GM12891 (cell line): ENCODE results near the gene SPOUT1. TPM values are rescaled to one million over a fixed set of nuclear protein-coding genes. Genes with fewer than 3 reads are reported as not detected.
"Not testable (repeated sequence)": the region's sequence is repeated elsewhere in the genome, so short reads cannot be mapped to it uniquely, and the experiment has no call there.

Experiments
- DNase-seq: peaks from one replicate; pipeline ENCODE4 v3.0.0; 2011; ENCODE audit warnings: low spot score; ENCODE audit not compliant: insufficient read length
- FAIRE-seq: peaks from 2 replicates; lab custom pipeline; 2011; peaks lifted over from hg19 to GRCh38; lab: Jason Lieb, UNC
- PAX5 ChIP-seq: IDR thresholded peaks from 2 replicates; pipeline ENCODE4 v1.6.1; 2011; ENCODE audit warnings: low read length, moderate library complexity, mild to moderate bottlenecking; ENCODE audit not compliant: insufficient read depth, severe bottlenecking
- POLR2A ChIP-seq: IDR thresholded peaks from 2 replicates; pipeline ENCODE4 v1.6.1; 2011; ENCODE audit warnings: low read depth, low read length, control low read depth
- POLR2AphosphoS5 ChIP-seq: IDR thresholded peaks from 2 replicates; pipeline ENCODE4 v1.6.1; 2011; ENCODE audit warnings: low read depth, low read length, control low read depth
- POU2F2 ChIP-seq: IDR thresholded peaks from 2 replicates; pipeline ENCODE4 v1.6.1; 2011; ENCODE audit warnings: low read depth, mild to moderate bottlenecking, control low read depth, low read length, moderate library complexity
- SPI1 ChIP-seq: IDR thresholded peaks from 2 replicates; pipeline ENCODE4 v1.6.1; 2011; ENCODE audit warnings: low read depth, low read length, control low read depth
- TAF1 ChIP-seq: IDR thresholded peaks from 2 replicates; pipeline ENCODE4 v1.6.1; 2011; ENCODE audit warnings: low read depth, low read length, control low read depth
- polyA plus RNA-seq: library from polyadenylated mRNA; unstranded; fragments of >200 nt; gene quantifications from one replicate; pipeline ENCODE4 v1.2.1, GENCODE V29; 2012; ENCODE audit warnings: low read depth, missing spikeins, inconsistent platforms; ENCODE audit not compliant: missing spikeins

The SPOUT1 gene
- 28.1 TPM for polyA plus RNA-seq

DNA sequence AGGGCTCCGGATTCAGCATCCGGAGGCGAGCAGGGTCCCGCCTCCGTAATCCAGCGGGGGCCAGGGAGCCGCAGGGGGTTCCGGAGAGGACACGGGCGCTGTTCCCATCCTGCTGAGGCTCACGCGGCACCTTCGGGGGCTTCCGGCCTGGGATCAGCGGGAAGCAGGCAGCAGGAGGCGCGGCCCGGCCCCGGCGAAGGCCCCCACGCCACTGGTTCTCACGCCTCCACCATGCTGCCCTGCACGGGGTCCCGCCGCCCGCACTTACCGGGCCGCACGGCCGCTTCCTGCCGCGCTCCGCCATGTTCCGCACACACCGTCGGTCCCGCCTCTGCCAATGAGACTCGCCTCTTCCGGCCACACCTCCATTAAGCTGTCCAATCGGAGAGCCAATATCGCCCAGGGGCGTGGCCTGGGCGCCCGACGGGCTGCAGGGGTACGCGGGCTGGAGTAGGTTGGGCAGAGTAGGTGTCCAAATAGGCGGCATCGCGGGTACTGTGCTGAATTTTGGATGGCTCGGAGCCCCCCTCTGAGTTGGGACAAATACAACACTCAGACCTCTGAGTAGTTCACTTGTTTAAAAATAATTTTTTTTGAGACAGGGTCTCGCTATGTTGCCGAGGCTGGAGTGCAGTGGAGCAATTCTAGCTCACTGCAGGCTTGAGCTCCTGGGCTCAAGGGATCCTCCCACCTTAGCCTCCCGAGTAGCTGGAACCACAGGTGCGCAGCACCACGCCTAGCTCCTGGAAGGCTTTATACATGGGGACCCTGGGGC, at the start of gene SPOUT1:
TSS of gene SPOUT1 (minus strand) at position 318 of the 775 bp plus-strand sequence. CDS start at position 304, 14 bp downstream.
- DNase-seq (peak; percentile 99), FAIRE-seq (peak; percentile 99)
- TF ChIP-seq SPI1 (no peak), TAF1 (peak; percentile 76), POLR2AphosphoS5 (peak; percentile 89), POU2F2 (no peak), POLR2A (peak; percentile 87)

GRCh38 chr9:128877852-128878251, 48.3 kb upstream of the SPOUT1 start:
- no peak for DNase-seq
- FAIRE-seq = no peak
- TF ChIP-seq POLR2AphosphoS5 (no peak), TAF1 (no peak), PAX5 (no peak), POLR2A (no peak), SPI1 (no peak), POU2F2 (no peak)

DNA sequence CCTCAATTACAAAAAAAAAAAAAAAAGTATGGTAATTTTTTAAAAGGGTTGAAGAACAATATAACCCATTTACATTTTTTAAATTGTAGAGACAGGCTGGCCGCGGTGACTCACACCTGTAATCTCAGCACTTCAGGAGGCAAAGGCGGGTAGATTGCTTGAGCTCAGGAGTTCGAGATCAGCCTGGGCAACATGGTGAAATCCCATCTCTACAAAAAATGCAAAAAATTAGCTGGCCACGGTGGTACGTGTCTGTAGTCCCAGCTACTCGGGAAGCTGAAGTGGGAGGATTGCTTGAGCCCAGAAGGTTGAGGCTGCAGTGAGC, 41.3 kb upstream of the SPOUT1 start:
- not testable (repeated sequence) for FAIRE-seq, DNase-seq

DNA sequence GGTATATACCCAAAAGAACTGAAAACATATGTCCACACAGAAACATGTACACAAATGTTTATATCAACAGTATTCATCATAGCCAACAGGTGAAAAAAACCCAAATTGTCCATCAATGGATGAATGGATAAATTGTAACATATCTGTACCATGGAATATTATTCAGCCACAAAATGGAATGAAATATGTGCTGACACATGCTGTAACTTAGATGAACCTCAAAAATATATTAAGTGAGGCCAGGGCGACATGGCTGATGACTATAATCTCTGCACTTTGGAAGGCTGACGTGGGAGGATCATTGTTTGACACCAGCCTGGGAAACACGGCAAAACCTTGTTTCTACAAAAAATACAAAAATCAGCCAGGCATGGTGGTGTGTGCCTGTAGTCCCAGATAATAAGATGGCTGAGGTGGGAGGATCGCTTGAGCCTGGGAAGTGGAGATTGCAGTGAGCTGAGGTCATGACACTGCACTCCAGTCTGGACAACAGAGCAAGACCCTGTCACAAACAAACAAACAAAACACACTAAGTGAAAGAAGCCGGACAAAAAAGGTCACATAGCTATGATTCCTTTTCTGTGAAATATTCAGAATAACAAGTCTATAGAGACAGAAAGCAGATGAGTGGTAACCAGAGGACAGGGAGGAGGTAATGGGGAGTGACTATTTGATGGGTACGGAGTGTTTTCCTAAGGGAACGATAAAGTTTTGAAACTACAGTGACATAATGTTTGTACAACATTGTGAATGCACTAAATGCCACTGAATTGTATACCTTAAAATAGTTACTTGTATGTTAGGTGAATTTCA, 40.7 kb upstream of the SPOUT1 start:
- no peak for DNase-seq
- no peak for FAIRE-seq
- TF ChIP-seq SPI1 = no peak
- no peak for TF ChIP-seq TAF1
- no peak for TF ChIP-seq POLR2A
- TF ChIP-seq PAX5 = no peak
- no peak for TF ChIP-seq POU2F2
- no peak for TF ChIP-seq POLR2AphosphoS5

DNA sequence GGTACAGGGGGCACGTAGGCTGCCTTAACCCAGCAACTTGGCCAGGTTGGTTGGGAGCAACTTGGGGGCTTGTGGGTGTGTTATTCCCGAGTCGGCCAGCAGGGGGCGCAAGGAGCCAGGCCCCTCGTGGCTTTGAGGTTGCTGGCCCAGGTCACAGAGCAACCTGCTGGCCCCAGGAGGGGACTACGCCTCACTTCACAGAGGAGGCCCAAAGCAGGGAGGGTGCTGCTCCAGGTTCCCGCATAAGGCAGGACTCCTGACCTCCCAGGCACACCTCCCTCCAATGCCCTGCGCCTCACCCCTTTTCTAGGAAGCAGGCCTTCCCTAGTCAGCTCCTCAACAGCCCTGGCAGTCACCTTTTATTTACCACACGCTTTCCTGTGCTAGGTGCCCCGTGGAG, 34.1 kb upstream of the SPOUT1 start:
- FAIRE-seq (peak; percentile 72), DNase-seq (peak; percentile 76)
- TF ChIP-seq TAF1 = no peak
- TF ChIP-seq PAX5 = no peak
- no peak for TF ChIP-seq POU2F2
- TF ChIP-seq POLR2A = no peak
- no peak for TF ChIP-seq POLR2AphosphoS5
- no peak for TF ChIP-seq SPI1

- DNase-seq (no peak), FAIRE-seq (no peak)
- TF ChIP-seq TAF1 (no peak), POLR2AphosphoS5 (no peak), POLR2A (no peak), SPI1 (no peak), PAX5 (no peak), POU2F2 (no peak)
These were observed 32.8 kb upstream of the SPOUT1 start for GRCh38 chr9:128862401-128862851.

DNA sequence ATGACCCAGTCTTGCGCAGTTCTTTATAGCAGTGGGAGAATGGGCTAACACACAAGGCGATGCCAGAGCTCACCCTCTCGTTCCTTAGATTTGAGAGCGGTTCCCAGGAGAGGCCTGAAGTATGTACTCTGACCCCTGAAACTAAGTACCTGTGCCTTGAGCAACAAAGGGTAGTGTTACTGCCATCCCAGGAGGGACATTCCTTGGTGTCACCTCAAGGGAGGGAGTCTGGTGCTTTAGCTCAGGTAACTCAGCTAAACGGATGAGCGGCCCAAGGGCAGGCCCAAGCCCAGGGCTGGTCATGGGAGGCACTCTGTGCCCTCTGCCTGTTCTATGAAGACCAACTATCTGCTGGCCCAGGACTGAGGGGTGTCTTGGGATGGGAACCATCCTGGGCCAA, 31.9 kb upstream of the SPOUT1 start:
- no peak for TF ChIP-seq POLR2A
- no peak for TF ChIP-seq TAF1
- no peak for TF ChIP-seq PAX5
- no peak for TF ChIP-seq POU2F2
- no peak for TF ChIP-seq POLR2AphosphoS5
- TF ChIP-seq SPI1 = no peak
- DNase-seq (no peak), FAIRE-seq (no peak)

DNA sequence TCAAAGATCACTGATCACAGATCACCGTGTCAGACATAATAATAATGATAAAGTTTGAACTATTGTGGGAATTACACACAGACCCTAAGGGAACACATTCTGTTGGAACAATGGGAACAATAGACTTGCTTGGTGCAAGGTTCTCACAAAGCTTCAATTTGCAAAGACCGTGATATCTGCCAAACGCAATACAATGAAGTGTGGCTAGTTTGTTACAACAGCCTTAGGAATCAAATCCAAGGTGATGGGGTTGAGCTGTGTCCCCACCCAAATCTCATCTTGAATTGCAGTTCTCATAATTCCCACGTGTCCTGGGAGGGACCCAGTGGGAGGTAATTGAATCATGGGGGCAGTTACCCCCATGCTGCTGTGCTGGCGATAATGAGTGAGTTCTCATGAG, 31.3 kb upstream of the SPOUT1 start:
- DNase-seq (no peak), FAIRE-seq (no peak)
- no peak for TF ChIP-seq PAX5
- TF ChIP-seq POLR2A = no peak
- TF ChIP-seq SPI1 = no peak
- no peak for TF ChIP-seq POU2F2
- TF ChIP-seq POLR2AphosphoS5 = no peak
- no peak for TF ChIP-seq TAF1

DNA sequence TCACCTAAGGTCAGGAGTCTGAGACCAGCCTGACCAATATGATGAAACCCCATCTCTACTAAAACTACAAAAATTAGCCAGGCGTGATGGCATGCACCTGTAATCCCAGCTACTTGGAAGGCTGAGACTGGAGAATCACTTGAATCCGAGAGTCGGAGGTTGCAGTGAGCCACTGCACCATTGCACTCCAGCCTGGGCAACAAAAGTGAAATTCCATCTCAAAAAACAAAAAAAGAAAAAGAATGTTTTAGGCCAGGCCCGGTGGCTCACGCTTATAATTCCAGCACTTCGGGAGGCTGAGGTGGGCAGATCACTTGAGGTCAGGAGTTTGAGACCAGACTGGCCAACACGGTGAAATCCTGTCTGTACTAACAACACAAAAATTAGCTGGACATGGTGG, 28.9 kb upstream of the SPOUT1 start:
- DNase-seq, FAIRE-seq: not testable (repeated sequence)

GRCh38 chr9:128854454-128854853, 24.9 kb upstream of the SPOUT1 start:
- not testable (repeated sequence) for FAIRE-seq, DNase-seq

- not testable (repeated sequence) for FAIRE-seq, DNase-seq
These were observed 23.1 kb upstream of the SPOUT1 start for GRCh38 chr9:128852646-128853045.

DNA sequence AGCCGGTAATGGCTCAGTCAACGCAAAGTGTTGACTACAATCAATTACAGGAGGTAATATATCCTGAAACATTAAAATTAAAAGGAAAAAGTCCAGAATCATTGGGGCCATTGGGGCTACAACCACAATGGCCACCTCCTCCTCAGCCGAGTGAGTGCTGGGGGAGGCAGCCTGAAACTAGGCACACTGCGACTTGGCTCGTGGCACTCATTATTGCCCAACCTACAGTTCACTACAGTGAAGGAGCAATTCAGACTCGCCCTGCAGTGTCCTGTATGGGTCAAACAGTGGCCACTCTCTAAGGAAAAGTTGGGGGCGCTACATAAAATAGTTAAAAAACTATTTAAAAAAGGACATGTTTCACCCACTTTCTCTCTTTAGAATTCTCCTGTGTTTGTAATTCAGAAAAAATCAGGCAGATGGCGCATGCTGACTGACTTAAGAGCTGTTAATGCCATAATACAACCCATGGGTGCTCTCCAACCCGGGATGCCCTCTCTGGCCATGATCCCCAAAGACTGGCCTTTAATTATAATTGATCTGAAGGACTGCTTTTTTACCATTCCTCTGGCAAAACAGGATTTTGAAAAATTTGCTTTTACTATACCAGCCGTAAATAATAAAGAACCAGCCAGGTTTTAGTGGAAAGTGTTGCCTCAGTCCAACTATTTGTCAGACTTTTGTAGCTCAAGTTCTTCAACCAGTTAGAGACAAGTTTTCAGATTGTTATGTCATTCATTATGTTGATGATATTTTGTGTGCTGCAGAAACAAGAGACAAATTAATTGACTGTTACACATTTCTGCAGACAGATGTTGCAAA, 22.4 kb upstream of the SPOUT1 start:
- FAIRE-seq, DNase-seq: not testable (repeated sequence)

DNA sequence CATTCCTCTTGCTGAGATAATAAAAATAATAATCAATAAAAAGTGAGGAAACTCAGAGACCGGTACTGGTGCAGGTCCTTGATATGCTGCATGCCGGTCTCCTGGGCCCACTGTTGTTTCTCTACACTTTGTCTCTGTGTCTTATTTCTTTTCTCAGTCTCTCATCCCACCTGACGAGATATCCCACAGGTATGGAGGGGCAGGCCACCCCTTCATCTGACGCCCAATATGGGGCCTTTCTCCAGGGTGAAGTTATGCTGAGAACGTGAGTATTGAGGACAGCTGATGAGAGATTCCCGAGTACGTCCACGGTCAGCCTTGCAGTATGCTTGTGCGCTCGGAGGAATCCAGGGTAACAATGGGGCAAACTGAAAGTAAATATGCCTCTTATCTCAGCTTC, 21.4 kb upstream of the SPOUT1 start:
- DNase-seq, FAIRE-seq: not testable (repeated sequence)
